ENCODE measurements around the gene ADAM12.

The ADAM12 gene

GRCh38 chr10:126262233-126262838 lies 125.9 kb downstream of the ADAM12 start:
- Histone ChIP-seq H3K4me1 (ENCODE audit: control insufficient read depth, insufficient read depth, low read length) (peaks cover 14% of the 10 kb centered on the region; the same call in 1 of the 2 replicates), H3K9me3 (ENCODE audit: control insufficient read depth, insufficient read depth, low read depth, low read length) (no peaks in the 10 kb centered on the region), H3K36me3 (ENCODE audit: control insufficient read depth in 2 of 2, insufficient read depth in 1 of 2, low read length in 2 of 2) (no peaks in the 10 kb centered on the region), H3K27ac (ENCODE audit: extremely low read depth, low read depth, low read length) (no peak overlapping the region), H3K4me3 (ENCODE audit: low read depth, low read length) (no peak overlapping the region)
- ChIA-PET POLR2A (no interaction called here), CTCF (no interaction called here)
- TF ChIP-seq ZNF214 (tag by site-specific recombination; IDR thresholded peaks at IDR 0.05; ENCODE audit: borderline replicate concordance) (no peak), ZNF473 (tag by site-specific recombination; IDR thresholded peaks at IDR 0.05) (no peak), ZNF311 (tag by site-specific recombination; IDR thresholded peaks at IDR 0.05; ENCODE audit: borderline replicate concordance) (no peak), ZNF777 (tag by site-specific recombination; IDR thresholded peaks at IDR 0.05; ENCODE audit: borderline replicate concordance) (no peak), PRDM2 (tag by site-specific recombination; IDR thresholded peaks at IDR 0.05; ENCODE audit: borderline replicate concordance) (no peak), ZNF561 (tag by site-specific recombination; IDR thresholded peaks at IDR 0.05; ENCODE audit: borderline replicate concordance) (no peak), ZBTB6 (tag by site-specific recombination; IDR thresholded peaks at IDR 0.05) (no peak)

- H3K9me3 ChIP-seq (ENCODE audit: control insufficient read depth, insufficient read depth, low read depth, low read length): no peaks in the 10 kb centered on the region
- no peaks in the 10 kb centered on the region for H3K36me3 ChIP-seq (ENCODE audit: control insufficient read depth in 2 of 2, insufficient read depth in 1 of 2, low read length in 2 of 2)
- H3K27ac ChIP-seq (ENCODE audit: extremely low read depth, low read depth, low read length): no peak overlapping the region
- TF ChIP-seq ZEB2 (tag by site-specific recombination; IDR thresholded peaks at IDR 0.05) (0 out of 2 replicates have a peak, but pooled peaks have one; percentile 39), ZNF133 (tag by site-specific recombination; IDR thresholded peaks at IDR 0.05) (0 out of 2 replicates have a peak, but pooled peaks have one; percentile 43), ZNF518A (tag by site-specific recombination; conservative IDR thresholded peaks at IDR 0.05; ENCODE audit: low read depth) (no peak), GLIS2 (tag by site-specific recombination; IDR thresholded peaks at IDR 0.05) (no peak), ZNF132 (tag by site-specific recombination; IDR thresholded peaks at IDR 0.05; ENCODE audit: borderline replicate concordance) (no peak), ZSCAN23 (tag by site-specific recombination; IDR thresholded peaks at IDR 0.05) (no peak), ZNF692 (tag by site-specific recombination; IDR thresholded peaks at IDR 0.05) (0 out of 2 replicates have a peak, but pooled peaks have one; percentile 23), ZFP37 (tag by site-specific recombination; IDR thresholded peaks at IDR 0.05) (peak; percentile 100), ZNF544 (tag by site-specific recombination; IDR thresholded peaks at IDR 0.05) (no peak)
- CTCF ChIA-PET: no interaction called here
- POLR2A ChIA-PET: no interaction called here
- no peak overlapping the region for H3K4me3 ChIP-seq (ENCODE audit: low read depth, low read length)
- H3K4me1 ChIP-seq (ENCODE audit: control insufficient read depth, insufficient read depth, low read length): peaks cover 14% of the 10 kb centered on the region
Measured at GRCh38 chr10:126259760-126260479, 128.4 kb downstream of the ADAM12 start.
